ENCODE measurements around the gene MPZ. TPM values are rescaled to one million over a fixed set of nuclear protein-coding genes. Genes with fewer than 3 reads are reported as not detected.
A peak's percentile ranks its signal among the peaks of the same experiment; 100 is the strongest.

The MPZ gene
- total RNA-seq, 2 donors from 2014 or later = 2.7 to 2.8 TPM

- no peak for ATAC-seq (ENCODE audit: insufficient number of reproducible peaks, low FRiP score, low read depth)
- DNase-seq (ENCODE audit: low spot score) = no peak
- TF ChIP-seq CTCF (IDR thresholded peaks at IDR 0.05) = no peak
- Histone ChIP-seq H3K4me1 (ENCODE audit: control insufficient read depth in 1 of 2, low read depth in 2 of 2) (peaks cover 7 to 14% of the 10 kb centered on the region in 2 donors), H3K9me3 (no peaks in the 10 kb centered on the region), H3K36me3 (no peaks in the 10 kb centered on the region), H3K4me3 (no peak overlapping the region), H3K27me3 (replicated peaks; ENCODE audit: insufficient read depth) (no peaks in the 10 kb centered on the region), H3K27ac (no peak overlapping the region)
Measured at GRCh38 chr1:161307892-161308638, 1.7 kb downstream of the MPZ start.

DNA sequence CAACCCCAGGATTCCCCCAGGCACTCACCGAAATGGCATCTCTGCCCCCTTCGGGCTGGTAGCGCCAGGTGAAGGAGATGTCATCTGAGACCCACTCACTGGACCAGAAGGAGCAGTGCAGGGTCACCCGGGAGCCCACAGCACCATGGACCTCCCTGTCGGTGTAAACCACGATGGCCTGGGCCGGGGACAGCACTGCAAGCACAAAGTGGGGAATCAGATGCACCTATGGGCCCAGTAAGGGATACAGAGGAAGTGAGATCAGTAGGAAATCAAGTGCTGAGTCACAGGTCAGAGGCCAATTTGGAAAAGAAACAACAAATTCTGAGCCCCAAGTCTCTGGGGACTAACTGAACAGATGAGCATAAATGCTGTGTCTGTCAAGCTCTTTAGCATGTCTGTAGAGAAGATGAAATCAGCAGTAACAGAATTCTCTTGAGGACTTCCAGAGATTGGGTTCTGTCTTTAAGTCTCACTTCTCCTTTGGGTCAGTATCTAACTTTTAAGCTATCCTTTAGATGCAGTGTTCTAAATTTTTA, 2.5 kb downstream of the MPZ start:
- Histone ChIP-seq H3K4me1 (ENCODE audit: control insufficient read depth in 1 of 2, low read depth in 2 of 2) (peaks cover 7 to 14% of the 10 kb centered on the region in 2 donors), H3K27ac (no peak overlapping the region)

DNA sequence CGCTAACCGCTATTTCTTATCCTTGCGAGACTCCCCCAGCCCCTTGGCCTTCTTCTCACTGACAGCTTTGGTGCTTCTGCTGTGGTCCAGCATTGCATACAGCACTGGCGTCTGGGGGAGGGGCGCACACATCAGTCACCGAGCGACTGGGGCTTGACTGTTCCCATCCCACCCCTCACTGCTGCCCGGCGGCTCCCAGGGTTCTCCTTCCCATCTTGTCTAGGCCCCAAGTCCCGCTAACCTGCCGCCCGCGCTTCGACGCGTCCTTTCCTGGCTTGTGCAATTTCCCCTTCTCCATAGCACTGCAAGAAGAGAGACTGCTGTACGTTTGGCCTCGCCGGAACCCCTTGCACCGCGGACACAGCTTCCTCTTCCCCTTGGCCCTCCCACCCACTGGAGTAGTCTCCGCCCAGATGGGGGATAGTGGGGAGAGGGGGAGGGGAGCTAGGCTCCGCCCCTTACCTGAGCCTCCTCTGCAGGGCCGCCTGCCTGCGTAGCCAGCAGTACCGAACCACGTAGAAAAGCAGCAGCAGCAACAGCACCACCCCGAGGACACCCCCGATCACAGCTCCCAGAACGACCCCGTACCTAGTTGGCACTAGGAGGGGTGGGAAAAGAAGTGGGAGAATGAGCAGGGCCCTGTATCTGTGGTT, 3.8 kb downstream of the MPZ start:
- no peak overlapping the region for H3K27ac ChIP-seq
- no peaks in the 10 kb centered on the region for H3K9me3 ChIP-seq
- TF ChIP-seq CTCF (IDR thresholded peaks at IDR 0.05) = no peak
- H3K4me3 ChIP-seq = peak overlapping the region; percentile 82
- DNase-seq (ENCODE audit: low spot score) (peak; percentile 21), ATAC-seq (ENCODE audit: insufficient number of reproducible peaks, low FRiP score, low read depth) (peak; percentile 41)
- peaks cover 7 to 14% of the 10 kb centered on the region in 2 donors for H3K4me1 ChIP-seq (ENCODE audit: control insufficient read depth in 1 of 2, low read depth in 2 of 2)
- H3K36me3 ChIP-seq = no peaks in the 10 kb centered on the region
- no peaks in the 10 kb centered on the region for H3K27me3 ChIP-seq (replicated peaks; ENCODE audit: insufficient read depth)

More for the DNA sequence above, 2.5 kb downstream of the MPZ start:
- H3K9me3 ChIP-seq = no peaks in the 10 kb centered on the region
- DNase-seq (ENCODE audit: low spot score) (no peak), ATAC-seq (ENCODE audit: insufficient number of reproducible peaks, low FRiP score, low read depth) (no peak)
- no peak for TF ChIP-seq CTCF (IDR thresholded peaks at IDR 0.05)
- H3K27me3 ChIP-seq (replicated peaks; ENCODE audit: insufficient read depth) = no peaks in the 10 kb centered on the region
- no peaks in the 10 kb centered on the region for H3K36me3 ChIP-seq
- H3K4me3 ChIP-seq = no peak overlapping the region

DNA sequence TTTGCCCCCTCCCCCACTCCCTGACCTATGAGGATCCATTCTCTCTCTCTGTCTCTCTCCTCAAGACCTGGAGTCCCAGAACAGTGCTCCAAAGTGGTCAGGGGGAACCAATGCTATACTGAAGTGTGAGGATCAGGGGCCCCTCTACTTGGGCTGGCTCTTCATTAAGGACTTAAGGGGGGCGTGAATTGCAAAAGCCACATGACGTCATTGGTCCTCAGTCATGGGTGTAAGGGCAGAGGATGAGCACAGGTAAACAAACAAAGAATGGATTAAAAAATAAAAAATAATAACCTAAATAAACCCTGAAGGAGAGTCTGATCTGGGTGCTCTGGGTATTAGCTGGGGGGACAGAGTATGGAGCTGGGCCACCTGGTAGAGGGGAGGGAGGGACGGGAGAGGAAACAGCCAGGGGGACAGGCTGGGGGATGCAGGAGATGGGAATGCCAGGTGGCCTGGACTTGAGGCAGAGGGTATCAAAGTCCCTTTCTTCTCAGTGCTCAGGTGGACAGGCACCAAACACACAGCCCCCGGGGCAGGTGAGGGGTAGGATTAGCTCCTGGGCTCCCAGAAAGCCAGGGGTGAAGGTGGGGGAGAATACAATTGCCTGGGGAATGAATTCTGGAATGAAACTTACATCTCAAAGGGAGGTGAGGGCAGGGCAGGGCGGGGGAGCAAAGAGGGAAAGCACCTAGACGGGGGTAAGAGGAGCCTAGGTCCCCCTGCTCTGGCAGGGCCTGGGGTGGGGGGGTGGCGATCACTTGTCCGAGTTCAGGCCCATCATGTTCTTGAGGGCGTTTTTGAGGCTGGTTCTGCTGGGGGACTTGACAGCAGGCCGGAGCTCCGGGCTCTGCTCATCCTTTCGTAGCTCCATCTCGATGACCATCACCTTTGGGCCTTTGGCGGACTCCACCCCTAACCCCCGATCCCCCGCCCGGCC, 4.6 kb downstream of the MPZ start:
- DNase-seq (ENCODE audit: low spot score) (no peak), ATAC-seq (ENCODE audit: insufficient number of reproducible peaks, low FRiP score, low read depth) (no peak)
- Histone ChIP-seq H3K9me3 (no peaks in the 10 kb centered on the region), H3K4me3 (peak overlapping the region; percentile 82), H3K27me3 (replicated peaks; ENCODE audit: insufficient read depth) (no peaks in the 10 kb centered on the region), H3K4me1 (ENCODE audit: control insufficient read depth in 1 of 2, low read depth in 2 of 2) (peaks cover 7 to 14% of the 10 kb centered on the region in 2 donors), H3K27ac (no peak overlapping the region), H3K36me3 (no peaks in the 10 kb centered on the region)
- no peak for TF ChIP-seq CTCF (IDR thresholded peaks at IDR 0.05)
